Liver (tissue), 9 donors: Measurements from ENCODE around the gene PTK7. TPM values are rescaled to one million over a fixed set of nuclear protein-coding genes. Genes with fewer than 3 reads are reported as not detected.

ENCODE experiments used
- DNase-seq: peaks from one replicate; pipeline ENCODE4 v3.0.0-alpha.2; 2017; ENCODE audit warnings: low spot score
- H3K27ac ChIP-seq, 2 donors: one replicate each; pipeline ENCODE4 v1.7.0; 2013; ENCODE audit warnings: inconsistent platforms in 2 of 2, low read length in 2 of 2, control low read depth in 1 of 2, low read depth in 1 of 2, mild to moderate bottlenecking in 1 of 2
- H3K27me3 ChIP-seq, 4 donors: one replicate each; pipeline versions ENCODE4 v1.6.1 to v1.7.0; 2013; ENCODE audit warnings: low read length in 3 of 4, inconsistent platforms in 1 of 4, mild to moderate bottlenecking in 1 of 4, moderate library complexity in 1 of 4; ENCODE audit not compliant: control insufficient read depth in 4 of 4, insufficient read depth in 4 of 4
- H3K36me3 ChIP-seq, 4 donors: one replicate each; pipeline versions ENCODE4 v1.6.1 to v1.7.0; 2013; ENCODE audit warnings: low read length in 3 of 4, mild to moderate bottlenecking in 3 of 4, low read depth in 1 of 4, moderate library complexity in 1 of 4; ENCODE audit not compliant: control insufficient read depth in 4 of 4, insufficient read depth in 3 of 4
- H3K4me1 ChIP-seq, 4 donors: one replicate each; pipeline versions ENCODE4 v1.6.1 to v1.7.0; 2013; ENCODE audit warnings: low read length in 3 of 4, mild to moderate bottlenecking in 3 of 4, moderate library complexity in 1 of 4; ENCODE audit not compliant: control insufficient read depth in 4 of 4, insufficient read depth in 4 of 4
- H3K4me3 ChIP-seq, 3 donors: one replicate each; pipeline versions ENCODE4 v1.6.1 to v1.7.0; 2013; ENCODE audit warnings: low read length in 3 of 3, control low read depth in 1 of 3, low read depth in 1 of 3, mild to moderate bottlenecking in 1 of 3
- H3K9ac ChIP-seq, 2 donors: one replicate each; pipeline ENCODE4 v1.7.0; 2013; ENCODE audit warnings: low read length in 2 of 2, mild to moderate bottlenecking in 2 of 2, moderate library complexity in 2 of 2, control low read depth in 1 of 2, low read depth in 1 of 2
- H3K9me3 ChIP-seq, 4 donors: one replicate each; pipeline versions ENCODE4 v1.6.1 to v1.7.0; 2013; ENCODE audit warnings: low read length in 3 of 4; ENCODE audit not compliant: control insufficient read depth in 4 of 4
- CTCF ChIP-seq: fragments of 150-350 bp; IDR thresholded peaks from 2 replicates; pipeline ENCODE4 v1.5.1; 2017; ENCODE audit warnings: improper control_type of control experiment, low read depth, low read length; ENCODE audit not compliant: missing input control
- EGR1 ChIP-seq, 2 donors: IDR thresholded peaks; 2 replicates each; pipeline ENCODE4 v1.6.1; 2016 to 2018; ENCODE audit warnings: antibody characterized with exemption in 2 of 2, low read depth in 2 of 2
- FOXA1 ChIP-seq: IDR thresholded peaks from 2 replicates; pipeline ENCODE4 v1.6.1; 2016; ENCODE audit warnings: antibody characterized with exemption
- FOXA2 ChIP-seq: IDR thresholded peaks from 2 replicates; pipeline ENCODE4 v1.6.1; 2016; ENCODE audit warnings: antibody characterized with exemption
- GABPA ChIP-seq, 2 donors: IDR thresholded peaks in 1 of 2; conservative IDR thresholded peaks in 1 of 2; 2 replicates each; pipeline ENCODE4 v1.6.1; 2016; ENCODE audit warnings: antibody characterized with exemption in 2 of 2, mild to moderate bottlenecking in 1 of 2, moderate library complexity in 1 of 2
- HNF4A ChIP-seq, 2 donors: conservative IDR thresholded peaks; 2 replicates each; pipeline ENCODE4 v1.6.1; 2016; ENCODE audit warnings: antibody characterized with exemption in 2 of 2, mild to moderate bottlenecking in 2 of 2
- HNF4G ChIP-seq: IDR thresholded peaks from 2 replicates; pipeline ENCODE4 v1.6.1; 2016; ENCODE audit warnings: antibody characterized with exemption
- JUND ChIP-seq, 2 donors: IDR thresholded peaks; 2 replicates each; pipeline ENCODE4 v1.6.1; 2016; ENCODE audit warnings: antibody characterized with exemption in 2 of 2
- NR2F2 ChIP-seq: IDR thresholded peaks from 2 replicates; pipeline ENCODE4 v1.6.1; 2016; ENCODE audit warnings: antibody characterized with exemption
- RAD21 ChIP-seq, 2 donors: IDR thresholded peaks; 2 replicates each; pipeline ENCODE4 v1.6.1; 2016; ENCODE audit warnings: antibody characterized with exemption in 2 of 2, mild to moderate bottlenecking in 2 of 2
- REST ChIP-seq: IDR thresholded peaks from 2 replicates; pipeline ENCODE4 v1.6.1; 2016; ENCODE audit warnings: antibody characterized with exemption, mild to moderate bottlenecking
- RXRA ChIP-seq, 2 donors: IDR thresholded peaks; 2 replicates each; pipeline ENCODE4 v1.6.1; 2017 to 2018; ENCODE audit warnings: antibody characterized with exemption in 2 of 2, mild to moderate bottlenecking in 1 of 2
- SP1 ChIP-seq: IDR thresholded peaks from 2 replicates; pipeline ENCODE4 v1.6.1; 2018; ENCODE audit warnings: antibody characterized with exemption, mild to moderate bottlenecking
- YY1 ChIP-seq: IDR thresholded peaks from 2 replicates; pipeline ENCODE4 v1.6.1; 2016; ENCODE audit warnings: antibody characterized with exemption, mild to moderate bottlenecking
- ZBTB33 ChIP-seq: IDR thresholded peaks from 2 replicates; pipeline ENCODE4 v1.6.1; 2016; ENCODE audit warnings: antibody characterized with exemption
- WGBS: extraction: QIAGEN DNeasy Blood & Tissue Kit; methylation state at CpG from one replicate; pipeline ENCODE4 v1.1.7; 2013; 5-methylcytosine and 5-hydroxymethylcytosine counted together
- polyA plus RNA-seq, 2 donors: library from polyadenylated mRNA; stranded (reverse) in 1 of 2; unstranded in 1 of 2; fragments of 200-250 nt in 1 of 2; fragments of >200 nt in 1 of 2; fragmentation: Nextera tagmentation in 1 of 2; extraction: Ambion mirVana in 1 of 2; gene quantifications; one replicate each; pipeline versions ENCODE4 v1.2.1 to v1.2.3, GENCODE V29; 2013 to 2015
- total RNA-seq, 2 donors: library from RNA; depleted of rRNA; stranded (reverse); fragments of >200 nt; gene quantifications; one replicate each; pipeline ENCODE4 v1.2.3, GENCODE V29; 2014
- TF ChIP-seq, protein P1 (sequence below): IDR thresholded peaks from 2 replicates; pipeline ENCODE4 v1.6.1; 2016; ENCODE audit warnings: antibody characterized with exemption
- TF ChIP-seq, protein P2 (sequence below): IDR thresholded peaks from 2 replicates; pipeline ENCODE4 v1.6.1; 2016; ENCODE audit warnings: antibody characterized with exemption
- donor health status: healthy.
- donor health status: healthy.
- donor health status: healthy.
- donor health status: healthy.
- donor health status: healthy.

Gene PTK7
- total and polyA plus RNA-seq, 4 donors = 0.67 to 10.5 (median 1.3) TPM

GRCh38 chr6:43200541-43200940 lies 124.4 kb downstream of the PTK7 start:
- H3K27me3 ChIP-seq = no peaks in the 10 kb centered on the region
- no peak overlapping the region for H3K4me3 ChIP-seq
- WGBS = 97% methylated on average over 6 of the region's 6 CpGs
- no peak overlapping the region for H3K9ac ChIP-seq
- H3K9me3 ChIP-seq = no peaks in the 10 kb centered on the region
- no peak overlapping the region for H3K27ac ChIP-seq
- H3K36me3 ChIP-seq = peaks cover 4 to 45% (median 24%) of the 10 kb centered on the region in 4 donors
- H3K4me1 ChIP-seq = no peaks in the 10 kb centered on the region
- no peak for DNase-seq
- TF ChIP-seq GABPA (IDR thresholded peaks at IDR 0.05 in 1 of 2, conservative IDR thresholded peaks at IDR 0.05 in 1 of 2) (no peak), EGR1 (IDR thresholded peaks at IDR 0.05; ENCODE audit: low read depth in 2 of 2) (no peak), RAD21 (IDR thresholded peaks at IDR 0.05) (no peak), RXRA (IDR thresholded peaks at IDR 0.05) (no peak), JUND (IDR thresholded peaks at IDR 0.05) (no peak), HNF4A (conservative IDR thresholded peaks at IDR 0.05) (no peak), YY1 (no peak), NR2F2 (no peak), HNF4G (no peak), SP1 (no peak), REST (no peak), FOXA2 (no peak), CTCF (no peak), FOXA1 (no peak), ZBTB33 (no peak)
- TF ChIP-seq, protein P1, sequence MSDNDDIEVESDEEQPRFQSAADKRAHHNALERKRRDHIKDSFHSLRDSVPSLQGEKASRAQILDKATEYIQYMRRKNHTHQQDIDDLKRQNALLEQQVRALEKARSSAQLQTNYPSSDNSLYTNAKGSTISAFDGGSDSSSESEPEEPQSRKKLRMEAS = no peak
- TF ChIP-seq, protein P2, sequence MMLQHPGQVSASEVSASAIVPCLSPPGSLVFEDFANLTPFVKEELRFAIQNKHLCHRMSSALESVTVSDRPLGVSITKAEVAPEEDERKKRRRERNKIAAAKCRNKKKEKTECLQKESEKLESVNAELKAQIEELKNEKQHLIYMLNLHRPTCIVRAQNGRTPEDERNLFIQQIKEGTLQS = no peak

GRCh38 chr6:43202451-43202850 lies 126.3 kb downstream of the PTK7 start:
- H3K36me3 ChIP-seq = peaks cover 3 to 31% (median 17%) of the 10 kb centered on the region in 4 donors
- DNase-seq = no peak
- H3K9me3 ChIP-seq = no peaks in the 10 kb centered on the region
- no peak overlapping the region for H3K4me3 ChIP-seq
- no peaks in the 10 kb centered on the region for H3K4me1 ChIP-seq
- no peak overlapping the region for H3K9ac ChIP-seq
- no peak for TF ChIP-seq RXRA (IDR thresholded peaks at IDR 0.05)
- TF ChIP-seq YY1 = no peak
- no peak overlapping the region for H3K27ac ChIP-seq
- H3K27me3 ChIP-seq = no peaks in the 10 kb centered on the region
- WGBS = 93% methylated on average over 5 of the region's 5 CpGs
